ENCODE results near the gene SLC36A1. TPM values are rescaled to one million over a fixed set of nuclear protein-coding genes. Genes with fewer than 3 reads are reported as not detected.
"Not testable (repeated sequence)": the region's sequence is repeated elsewhere in the genome, so short reads cannot be mapped to it uniquely, and the experiment has no call there.

SLC36A1 gene
- total and polyA plus RNA-seq, 2 experiments from 2014 or later, result 6.9 to 10.1 TPM

DNA sequence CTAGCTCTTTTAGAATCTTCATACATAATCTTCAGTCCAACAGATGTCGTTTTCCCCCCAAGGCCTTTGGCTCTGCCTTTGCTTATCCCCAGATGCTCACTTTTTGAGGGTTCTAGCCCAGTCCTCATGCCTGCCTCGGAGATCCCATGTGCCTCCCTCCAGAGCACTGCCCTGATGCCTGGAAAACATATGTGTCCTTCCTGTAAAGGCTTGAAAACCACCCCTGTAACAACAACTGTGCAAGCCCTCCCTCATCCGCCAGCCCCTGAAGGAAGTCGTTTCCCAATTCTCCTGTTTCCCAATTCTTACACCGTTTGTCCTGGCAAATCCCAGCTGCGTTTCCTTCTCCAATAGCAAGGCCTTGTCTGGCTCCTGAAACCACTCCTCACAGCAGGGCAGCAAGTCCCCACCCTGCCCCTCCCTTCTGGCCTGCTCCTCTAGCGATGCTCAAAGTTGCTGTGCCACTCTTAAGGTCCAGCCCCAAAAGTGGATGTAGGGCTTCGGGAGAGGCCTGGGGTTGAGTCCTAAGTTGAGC, 52.2 kb downstream of the SLC36A1 start:
- H3F3A ChIP-seq (ENCODE audit: insufficient read depth), result no peaks in the 10 kb centered on the region
- H3K36me3 ChIP-seq (ENCODE audit: low read depth), result no peaks in the 10 kb centered on the region
- no peaks in the 10 kb centered on the region for H4K20me1 ChIP-seq (ENCODE audit: insufficient read depth)
- H3K9me3 ChIP-seq (ENCODE audit: low read depth), result no peaks in the 10 kb centered on the region
- no peak overlapping the region for H3K27ac ChIP-seq
- WGBS, 2 experiments (ENCODE audit: low coverage in 1 of 2, low lambda C conversion rate in 2 of 2, missing lambda C conversion rate in 2 of 2), result 50 to 51% methylated on average over 8 of the region's 8 CpGs
- no peak overlapping the region for H3K4me2 ChIP-seq (ENCODE audit: unreplicated experiment)
- H3K27me3 ChIP-seq (replicated peaks; ENCODE audit: insufficient read depth), result no peaks in the 10 kb centered on the region
- H3K4me3 ChIP-seq, result no peak overlapping the region
- no peaks in the 10 kb centered on the region for H3K4me1 ChIP-seq (ENCODE audit: insufficient read depth)
- H3K9ac ChIP-seq, result no peak overlapping the region
- TF ChIP-seq EZH2 (IDR thresholded peaks at IDR 0.05; ENCODE audit: insufficient read depth, poor library complexity, severe bottlenecking), result no peak
- no peak for TF ChIP-seq EZH2phosphoT487 (IDR thresholded peaks at IDR 0.05; ENCODE audit: insufficient read depth, low read depth)
- H2AFZ ChIP-seq, result no peak overlapping the region
- no peaks in the 10 kb centered on the region for H3K79me2 ChIP-seq (ENCODE audit: insufficient read depth)
- no peak for DNase-seq
- in situ Hi-C loops (cut with MboI), result loop anchor here (10.0 kb wide), 1 partner anchor 155 kb away; no protein-coding TSS in a partner anchor
- no peaks in the 10 kb centered on the region for H3K9me2 ChIP-seq (ENCODE audit: insufficient read depth)

GRCh38 chr5:151504006-151504405, 56.6 kb downstream of the SLC36A1 start:
- Histone ChIP-seq H4K20me1 (ENCODE audit: insufficient read depth) (no peaks in the 10 kb centered on the region), H3K27me3 (replicated peaks; ENCODE audit: insufficient read depth) (no peaks in the 10 kb centered on the region), H3K4me3 (no peak overlapping the region), H3K36me3 (ENCODE audit: low read depth) (no peaks in the 10 kb centered on the region), H3K9ac (no peak overlapping the region), H3K27ac (no peak overlapping the region), H3K9me2 (ENCODE audit: insufficient read depth) (no peaks in the 10 kb centered on the region), H3K4me2 (ENCODE audit: unreplicated experiment) (no peak overlapping the region), H3K79me2 (ENCODE audit: insufficient read depth) (no peaks in the 10 kb centered on the region), H3K9me3 (ENCODE audit: low read depth) (no peaks in the 10 kb centered on the region), H3F3A (ENCODE audit: insufficient read depth) (no peaks in the 10 kb centered on the region), H3K4me1 (ENCODE audit: insufficient read depth) (no peaks in the 10 kb centered on the region), H2AFZ (no peak overlapping the region)
- DNase-seq, result no peak
- TF ChIP-seq EZH2phosphoT487 (IDR thresholded peaks at IDR 0.05; ENCODE audit: insufficient read depth, low read depth), result no peak
- no peak for TF ChIP-seq EZH2 (IDR thresholded peaks at IDR 0.05; ENCODE audit: insufficient read depth, poor library complexity, severe bottlenecking)
- 78 to 82% methylated on average over 4 of the region's 4 CpGs for WGBS, 2 experiments (ENCODE audit: low coverage in 1 of 2, low lambda C conversion rate in 2 of 2, missing lambda C conversion rate in 2 of 2)
- in situ Hi-C loops (cut with MboI), result loop anchor here (10.0 kb wide), 1 partner anchor 151 kb away; no protein-coding TSS in a partner anchor

DNA sequence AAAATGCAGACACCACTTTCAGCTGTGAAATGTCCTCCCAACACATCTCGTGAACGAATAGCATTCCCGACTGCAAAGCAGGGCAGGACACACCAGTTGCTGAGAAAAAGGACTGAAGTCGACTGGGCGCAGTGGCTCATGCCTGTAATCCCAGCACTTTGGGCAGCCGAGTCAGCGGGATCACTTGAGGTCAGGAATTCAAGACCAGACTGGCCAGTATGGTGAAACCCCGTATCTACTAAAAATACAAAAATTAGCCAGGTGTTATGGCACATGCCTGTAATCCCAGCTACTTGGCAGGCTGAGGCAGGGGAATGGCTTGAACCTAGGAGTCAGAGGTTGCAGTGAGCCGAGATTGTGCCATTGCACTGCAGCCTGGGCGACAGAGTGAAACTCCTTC, 60.9 kb downstream of the SLC36A1 start:
- not testable (repeated sequence) for H2AFZ ChIP-seq; H3K27ac ChIP-seq; H3K9me2 ChIP-seq (ENCODE audit: insufficient read depth); H3F3A ChIP-seq (ENCODE audit: insufficient read depth); H3K4me2 ChIP-seq (ENCODE audit: unreplicated experiment); H4K20me1 ChIP-seq (ENCODE audit: insufficient read depth); H3K79me2 ChIP-seq (ENCODE audit: insufficient read depth); H3K27me3 ChIP-seq (replicated peaks; ENCODE audit: insufficient read depth); H3K36me3 ChIP-seq (ENCODE audit: low read depth); H3K4me1 ChIP-seq (ENCODE audit: insufficient read depth); DNase-seq; H3K9ac ChIP-seq; H3K9me3 ChIP-seq (ENCODE audit: low read depth); H3K4me3 ChIP-seq
- WGBS, 2 experiments (ENCODE audit: low coverage in 1 of 2, low lambda C conversion rate in 2 of 2, missing lambda C conversion rate in 2 of 2), result 94 to 96% methylated on average over 10 of the region's 10 CpGs
- in situ Hi-C loops (cut with MboI), result loop anchor here (10.0 kb wide), 1 partner anchor 146 kb away; no protein-coding TSS in a partner anchor

- no peaks in the 10 kb centered on the region for H4K20me1 ChIP-seq (ENCODE audit: insufficient read depth)
- no peak overlapping the region for H3K4me2 ChIP-seq (ENCODE audit: unreplicated experiment)
- H3K36me3 ChIP-seq (ENCODE audit: low read depth), result no peaks in the 10 kb centered on the region
- H3K27ac ChIP-seq, result no peak overlapping the region
- DNase-seq, result no peak
- in situ Hi-C loops (cut with MboI), result loop anchor here (10.0 kb wide), 1 partner anchor 146 kb away; no protein-coding TSS in a partner anchor
- H3K79me2 ChIP-seq (ENCODE audit: insufficient read depth), result no peaks in the 10 kb centered on the region
- WGBS, 2 experiments (ENCODE audit: low coverage in 1 of 2, low lambda C conversion rate in 2 of 2, missing lambda C conversion rate in 2 of 2), result 72 to 74% methylated on average over 5 of the region's 5 CpGs
- no peaks in the 10 kb centered on the region for H3K4me1 ChIP-seq (ENCODE audit: insufficient read depth)
- H3K9me2 ChIP-seq (ENCODE audit: insufficient read depth), result no peaks in the 10 kb centered on the region
- no peaks in the 10 kb centered on the region for H3K9me3 ChIP-seq (ENCODE audit: low read depth)
- no peak overlapping the region for H2AFZ ChIP-seq
- no peaks in the 10 kb centered on the region for H3K27me3 ChIP-seq (replicated peaks; ENCODE audit: insufficient read depth)
- H3F3A ChIP-seq (ENCODE audit: insufficient read depth), result no peaks in the 10 kb centered on the region
- H3K9ac ChIP-seq, result no peak overlapping the region
- TF ChIP-seq EZH2 (IDR thresholded peaks at IDR 0.05; ENCODE audit: insufficient read depth, poor library complexity, severe bottlenecking) (no peak), EZH2phosphoT487 (IDR thresholded peaks at IDR 0.05; ENCODE audit: insufficient read depth, low read depth) (no peak)
- H3K4me3 ChIP-seq, result no peak overlapping the region
These were observed 61.8 kb downstream of the SLC36A1 start for GRCh38 chr5:151509231-151509630.

DNA sequence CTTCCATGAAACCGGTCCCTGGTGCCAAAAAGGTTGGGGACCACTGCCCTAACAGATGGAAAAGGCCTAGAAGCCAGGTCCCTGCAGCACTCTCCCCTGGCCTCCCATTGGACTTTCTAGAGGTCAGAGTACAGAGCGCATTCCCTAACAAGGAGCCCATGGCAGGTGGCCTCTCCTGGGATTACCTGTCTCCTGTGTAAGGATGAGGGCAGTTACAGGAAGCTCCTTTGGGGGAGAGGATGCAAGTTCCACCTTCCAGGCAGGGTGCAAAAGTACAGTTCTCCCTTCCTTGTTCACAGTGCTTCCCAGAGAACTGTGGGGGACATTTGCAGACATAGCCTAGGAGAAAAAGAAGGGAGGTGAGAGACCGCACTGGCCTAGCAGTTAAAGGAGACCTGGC, 62.4 kb downstream of the SLC36A1 start:
- Histone ChIP-seq H3K27ac (no peak overlapping the region), H4K20me1 (ENCODE audit: insufficient read depth) (no peaks in the 10 kb centered on the region), H3K9me3 (ENCODE audit: low read depth) (no peaks in the 10 kb centered on the region), H3K4me1 (ENCODE audit: insufficient read depth) (no peaks in the 10 kb centered on the region), H3F3A (ENCODE audit: insufficient read depth) (no peaks in the 10 kb centered on the region), H3K36me3 (ENCODE audit: low read depth) (no peaks in the 10 kb centered on the region), H3K9ac (no peak overlapping the region), H3K79me2 (ENCODE audit: insufficient read depth) (no peaks in the 10 kb centered on the region), H3K4me3 (no peak overlapping the region), H3K4me2 (ENCODE audit: unreplicated experiment) (no peak overlapping the region), H3K27me3 (replicated peaks; ENCODE audit: insufficient read depth) (no peaks in the 10 kb centered on the region), H3K9me2 (ENCODE audit: insufficient read depth) (no peaks in the 10 kb centered on the region), H2AFZ (no peak overlapping the region)
- TF ChIP-seq EZH2phosphoT487 (IDR thresholded peaks at IDR 0.05; ENCODE audit: insufficient read depth, low read depth), result no peak
- no peak for TF ChIP-seq EZH2 (IDR thresholded peaks at IDR 0.05; ENCODE audit: insufficient read depth, poor library complexity, severe bottlenecking)
- no peak for DNase-seq
- in situ Hi-C loops (cut with MboI), result loop anchor here (10.0 kb wide), 1 partner anchor 145 kb away; no protein-coding TSS in a partner anchor
- 93 to 94% methylated on average over 3 of the region's 3 CpGs for WGBS, 2 experiments (ENCODE audit: low coverage in 1 of 2, low lambda C conversion rate in 2 of 2, missing lambda C conversion rate in 2 of 2)

Data from GM23248 (cell line).